IPS-15b (cell line): ENCODE data around the gene ELF1.
"Not testable (repeated sequence)": the region's sequence is repeated elsewhere in the genome, so short reads cannot be mapped to it uniquely, and the experiment has no call there.

Experiments used
- H3K27me3 ChIP-seq: one replicate; pipeline ENCODE4 v1.6.1; 2013; ENCODE audit warnings: low read length; ENCODE audit not compliant: control insufficient read depth, insufficient read depth
- H3K36me3 ChIP-seq: one replicate; pipeline ENCODE4 v1.6.1; 2013; ENCODE audit warnings: low read length; ENCODE audit not compliant: control insufficient read depth, insufficient read depth
- H3K4me1 ChIP-seq: one replicate; pipeline ENCODE4 v1.6.1; 2013; ENCODE audit warnings: mild to moderate bottlenecking, low read length; ENCODE audit not compliant: control insufficient read depth, insufficient read depth
- H3K4me3 ChIP-seq: one replicate; pipeline ENCODE4 v1.5.1; 2013; ENCODE audit warnings: low read depth, low read length
- H3K9ac ChIP-seq: one replicate; pipeline ENCODE4 v1.6.1; 2013; ENCODE audit warnings: low read depth, mild to moderate bottlenecking, low read length
- H3K9me3 ChIP-seq: one replicate; pipeline ENCODE4 v1.6.1; 2013; ENCODE audit warnings: mild to moderate bottlenecking, low read length; ENCODE audit not compliant: control insufficient read depth, insufficient read depth

The ELF1 gene

DNA sequence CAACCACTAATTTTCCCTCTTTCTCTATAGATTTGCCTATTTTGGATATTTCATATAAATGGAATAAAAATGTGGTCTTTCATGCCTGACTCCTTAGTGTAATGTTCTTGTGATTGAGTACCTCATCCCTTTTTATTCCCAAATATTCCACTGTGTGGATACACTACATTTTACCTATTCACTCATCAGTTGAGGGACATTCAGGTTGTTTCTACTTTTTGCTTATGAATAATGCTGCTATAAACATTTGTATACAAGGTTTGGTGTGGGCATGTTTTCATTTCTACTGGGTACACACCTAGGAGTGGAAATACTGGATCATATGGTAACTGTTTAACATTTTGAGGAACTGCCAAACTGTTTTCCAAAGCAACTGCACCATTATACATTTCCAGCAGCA is 37.1 kb upstream of the ELF1 start:
- H3K4me3 ChIP-seq = no peak overlapping the region
- H3K9me3 ChIP-seq = no peaks in the 10 kb centered on the region
- no peak overlapping the region for H3K9ac ChIP-seq
- no peaks in the 10 kb centered on the region for H3K27me3 ChIP-seq
- H3K4me1 ChIP-seq = peaks cover 6% of the 10 kb centered on the region
- no peaks in the 10 kb centered on the region for H3K36me3 ChIP-seq

DNA sequence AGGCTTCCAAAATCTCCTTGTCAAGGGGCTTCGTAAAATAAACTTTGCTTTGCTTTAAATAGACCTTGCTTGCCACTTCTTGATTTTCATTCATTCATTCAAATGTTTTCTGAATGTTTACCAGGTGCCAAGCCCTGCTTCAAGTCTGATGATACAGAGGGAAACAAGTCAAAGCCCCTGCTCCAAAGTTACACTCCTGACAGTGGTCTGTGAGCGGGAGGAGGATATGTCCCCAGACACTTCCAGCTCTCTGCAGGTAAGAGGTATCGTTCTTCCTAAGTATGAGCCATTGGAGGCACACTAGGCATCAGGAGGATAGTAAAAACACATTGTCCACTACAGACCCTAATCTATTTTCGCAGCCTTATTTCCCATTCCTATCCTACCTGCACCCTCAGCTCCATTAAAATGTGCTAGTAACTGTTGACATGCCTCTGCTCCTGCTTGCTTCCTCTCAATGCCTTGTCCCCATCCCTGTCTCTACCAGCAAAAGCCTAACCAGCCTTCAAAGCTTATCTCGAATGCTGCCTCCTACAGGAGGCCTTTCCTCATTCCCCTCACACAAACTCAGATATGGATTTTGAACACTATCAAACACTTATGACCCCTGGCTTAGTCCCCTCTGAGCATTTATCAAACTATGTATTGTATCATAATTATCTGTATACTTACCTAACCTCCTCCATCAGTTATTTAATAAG is 36.0 kb upstream of the ELF1 start:
- no peak overlapping the region for H3K9ac ChIP-seq
- no peaks in the 10 kb centered on the region for H3K27me3 ChIP-seq
- H3K4me1 ChIP-seq = peaks cover 6% of the 10 kb centered on the region
- no peaks in the 10 kb centered on the region for H3K36me3 ChIP-seq
- H3K9me3 ChIP-seq = no peaks in the 10 kb centered on the region
- H3K4me3 ChIP-seq = no peak overlapping the region

DNA sequence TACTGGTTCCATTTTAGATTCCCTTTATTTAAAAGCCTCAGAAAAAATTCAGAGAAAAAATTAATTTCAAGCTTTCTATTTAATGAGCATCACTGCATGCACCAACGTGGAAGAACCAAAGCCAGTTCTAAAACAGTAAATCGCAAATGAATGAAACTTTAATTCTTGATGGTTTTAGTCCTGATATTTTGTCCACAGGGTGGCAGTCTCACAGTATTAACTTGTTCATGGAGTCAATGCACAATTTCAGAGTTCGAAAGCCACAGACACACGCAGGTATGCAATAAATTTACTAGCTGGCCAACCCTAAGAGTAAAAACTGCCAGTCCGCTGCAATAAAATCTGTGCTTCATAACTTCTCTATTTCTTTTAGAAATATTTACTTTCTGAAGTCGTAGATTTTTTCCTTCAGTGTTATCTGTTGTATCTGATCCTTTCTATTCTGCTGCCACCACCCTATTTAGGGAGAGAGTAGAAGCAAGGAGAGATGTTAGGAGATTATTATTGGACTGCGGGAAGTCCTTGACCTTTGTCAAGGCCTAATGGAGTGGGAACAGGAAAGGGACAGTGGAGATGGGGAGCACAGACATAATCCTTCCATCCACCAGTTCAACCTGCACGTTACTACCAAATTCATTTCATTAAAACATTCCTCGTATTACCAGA is 35.2 kb upstream of the ELF1 start:
- Histone ChIP-seq H3K4me1 (peaks cover 6% of the 10 kb centered on the region), H3K9ac (no peak overlapping the region), H3K4me3 (no peak overlapping the region)

DNA sequence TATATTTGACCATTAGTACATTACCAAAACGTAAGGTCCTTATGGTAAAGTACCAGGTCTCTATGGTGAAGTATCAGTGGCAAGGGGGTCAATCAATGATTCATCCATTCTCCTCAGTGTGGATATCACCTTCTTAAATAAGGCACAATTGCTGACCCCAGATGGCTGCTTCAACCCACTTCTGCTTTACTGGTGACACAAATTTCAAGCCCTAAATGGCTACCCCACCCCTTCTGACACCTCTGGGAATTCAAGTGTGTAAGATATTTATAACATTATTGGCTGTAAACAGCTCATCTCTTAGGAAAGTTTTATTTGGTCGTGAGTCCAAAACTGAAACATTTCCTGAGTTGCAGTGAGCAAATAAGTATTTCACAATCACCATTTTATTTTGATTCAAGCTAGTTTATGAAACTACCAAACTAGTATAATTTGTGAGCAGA is 34.3 kb upstream of the ELF1 start:
- H3K9ac ChIP-seq = no peak overlapping the region
- peaks cover 2% of the 10 kb centered on the region for H3K4me1 ChIP-seq
- no peak overlapping the region for H3K4me3 ChIP-seq
- H3K9me3 ChIP-seq = no peaks in the 10 kb centered on the region
- no peaks in the 10 kb centered on the region for H3K36me3 ChIP-seq
- H3K27me3 ChIP-seq = no peaks in the 10 kb centered on the region

More for the DNA sequence above, 35.2 kb upstream of the ELF1 start:
- H3K9me3 ChIP-seq = no peaks in the 10 kb centered on the region
- no peaks in the 10 kb centered on the region for H3K27me3 ChIP-seq
- H3K36me3 ChIP-seq = no peaks in the 10 kb centered on the region

DNA sequence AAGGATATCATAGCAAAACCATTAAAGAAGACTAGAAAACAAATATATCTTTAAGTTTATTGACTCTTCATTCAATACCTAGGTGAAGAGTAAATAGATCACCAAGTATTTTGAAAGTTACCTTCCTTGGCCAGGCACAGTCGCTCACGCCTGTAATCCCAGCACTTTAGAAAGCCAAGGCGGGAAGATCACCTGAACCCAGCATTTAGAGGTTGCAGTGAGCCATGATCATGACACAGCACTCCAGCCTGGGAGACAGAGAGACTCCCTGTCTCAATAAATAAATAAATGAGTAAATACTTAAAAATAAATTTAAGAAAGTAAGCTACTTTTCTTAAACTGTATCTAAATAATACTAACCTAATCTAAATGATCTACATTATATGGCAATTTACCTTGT is 33.3 kb upstream of the ELF1 start:
- no peak overlapping the region for H3K4me3 ChIP-seq
- H3K36me3 ChIP-seq = no peaks in the 10 kb centered on the region
- H3K9me3 ChIP-seq = peaks cover 5% of the 10 kb centered on the region
- peaks cover 2% of the 10 kb centered on the region for H3K4me1 ChIP-seq
- no peaks in the 10 kb centered on the region for H3K27me3 ChIP-seq
- H3K9ac ChIP-seq = no peak overlapping the region

DNA sequence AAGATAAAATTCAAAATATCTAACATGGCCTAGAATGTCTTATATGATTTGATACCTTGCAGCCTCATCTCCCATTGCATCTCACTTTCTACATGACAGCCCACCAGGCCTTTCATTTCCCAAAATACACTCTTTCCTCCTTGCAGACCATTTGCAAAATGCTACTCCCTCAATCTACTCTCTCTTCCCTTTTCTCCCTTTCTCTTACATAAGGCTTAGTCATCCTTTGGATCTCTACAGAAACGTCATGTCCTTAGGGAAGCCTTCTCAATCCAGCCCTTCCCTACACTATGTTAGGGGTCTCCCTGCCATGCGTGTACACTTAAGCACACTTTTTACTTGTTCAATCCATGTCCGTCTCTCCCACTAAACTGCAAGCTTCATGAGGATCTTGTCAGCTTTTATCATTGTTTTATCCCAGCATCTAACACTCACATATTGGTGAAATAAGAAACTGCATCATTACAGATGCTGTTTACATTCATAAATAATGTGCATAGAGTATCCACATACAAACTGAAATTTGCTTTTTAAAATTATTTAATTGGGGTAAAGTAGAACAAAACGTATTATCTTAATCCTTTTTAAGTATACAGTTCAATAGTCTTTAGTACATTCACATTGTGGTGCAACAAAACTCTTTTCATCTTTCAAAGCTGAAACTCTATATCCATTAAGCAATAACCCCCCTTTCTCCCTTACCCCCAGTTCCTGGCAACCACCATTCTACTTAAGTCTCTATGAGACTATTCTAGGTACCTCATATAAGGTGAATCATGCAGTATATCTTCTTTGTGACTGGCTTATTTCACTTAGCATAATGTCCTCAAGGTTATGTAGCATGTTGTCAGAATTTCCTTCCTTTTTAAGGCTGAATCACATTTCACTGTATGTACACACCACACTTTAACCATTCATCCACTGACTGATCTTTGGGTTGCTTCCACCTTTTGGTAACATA is 30.6 kb upstream of the ELF1 start:
- peaks cover 5% of the 10 kb centered on the region for H3K9me3 ChIP-seq
- H3K9ac ChIP-seq = no peak overlapping the region
- no peak overlapping the region for H3K4me3 ChIP-seq

DNA sequence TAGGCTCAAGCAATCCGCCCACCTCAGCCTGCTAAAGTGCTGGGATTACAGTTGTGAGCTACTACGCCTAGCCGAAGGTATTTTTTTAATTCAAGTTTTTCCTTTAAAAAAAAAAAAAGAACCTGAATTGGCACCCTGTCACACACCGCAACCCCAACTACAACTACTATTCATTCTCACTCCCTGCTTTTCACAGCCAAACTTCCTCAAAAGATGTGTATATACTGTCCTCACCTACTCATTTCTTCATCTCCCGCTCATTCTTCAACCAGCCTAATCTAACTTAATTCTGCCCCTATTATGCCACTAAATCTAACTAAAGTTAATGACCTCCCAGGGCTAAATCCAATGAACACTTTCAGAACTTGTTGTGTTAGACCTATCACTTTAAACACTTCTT is 29.5 kb upstream of the ELF1 start:
- no peaks in the 10 kb centered on the region for H3K4me1 ChIP-seq
- H3K9me3 ChIP-seq = peaks cover 5% of the 10 kb centered on the region
- no peaks in the 10 kb centered on the region for H3K27me3 ChIP-seq
- no peaks in the 10 kb centered on the region for H3K36me3 ChIP-seq
- H3K4me3 ChIP-seq = no peak overlapping the region
- no peak overlapping the region for H3K9ac ChIP-seq

More for the DNA sequence above, 30.6 kb upstream of the ELF1 start:
- no peaks in the 10 kb centered on the region for H3K4me1 ChIP-seq
- no peaks in the 10 kb centered on the region for H3K27me3 ChIP-seq
- no peaks in the 10 kb centered on the region for H3K36me3 ChIP-seq

DNA sequence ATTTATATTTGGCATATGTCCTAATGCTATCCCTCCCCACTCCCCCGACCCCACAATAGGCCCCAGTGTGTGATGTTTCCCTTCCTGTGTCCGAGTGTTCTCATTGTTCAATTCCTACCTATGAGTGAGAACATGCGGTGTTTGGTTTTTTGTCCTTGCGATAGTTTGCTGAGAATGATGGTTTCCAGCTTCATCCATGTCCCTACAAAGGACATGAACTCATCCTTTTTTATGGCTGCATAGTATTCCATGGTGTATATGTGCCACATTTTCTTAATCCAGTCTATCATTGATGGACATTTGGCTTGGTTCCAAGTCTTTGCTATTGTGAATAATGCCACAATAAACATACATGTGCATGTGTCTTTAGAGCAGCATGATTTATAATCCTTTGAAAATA is 23.3 kb upstream of the ELF1 start:
- H3K9ac ChIP-seq, H3K4me1 ChIP-seq, H3K4me3 ChIP-seq, H3K27me3 ChIP-seq, H3K9me3 ChIP-seq, H3K36me3 ChIP-seq: not testable (repeated sequence)

DNA sequence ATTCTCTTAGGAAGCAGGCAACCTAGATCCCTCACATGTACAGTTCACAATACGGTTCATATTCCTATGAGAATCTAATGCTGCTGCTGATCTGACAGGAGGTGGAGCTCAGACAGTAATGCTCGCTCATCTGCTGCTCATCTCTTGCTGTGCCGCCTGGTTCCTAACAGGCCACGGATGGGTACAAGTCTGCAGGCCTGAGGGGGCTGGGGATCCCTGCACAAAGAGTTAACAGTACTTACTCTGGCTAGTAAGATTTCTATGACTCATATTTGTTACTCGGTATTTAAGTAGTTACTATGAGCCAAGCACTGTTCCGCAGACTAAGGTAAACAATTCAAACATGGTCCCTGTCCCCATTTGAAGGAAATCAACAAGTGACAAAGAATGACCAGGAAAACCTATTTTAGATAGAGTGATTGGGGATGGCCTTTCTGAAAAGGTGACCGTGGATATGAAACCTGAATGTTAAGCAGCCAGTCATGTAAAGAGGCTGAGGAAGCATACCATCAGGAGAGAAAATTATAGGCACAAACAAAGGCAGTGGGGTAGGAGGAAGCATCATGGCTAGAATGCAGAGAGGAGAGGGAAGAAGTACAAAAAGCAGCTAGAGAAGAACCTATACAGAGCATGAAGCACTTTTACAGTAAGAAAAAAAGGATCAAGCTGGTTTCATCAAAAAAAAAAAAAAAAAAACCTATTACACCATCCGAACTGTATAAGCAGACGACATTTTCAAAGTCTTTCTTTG is 21.6 kb upstream of the ELF1 start:
- Histone ChIP-seq H3K27me3 (no peaks in the 10 kb centered on the region), H3K4me3 (no peak overlapping the region), H3K9me3 (peaks cover 5% of the 10 kb centered on the region), H3K9ac (no peak overlapping the region), H3K4me1 (no peaks in the 10 kb centered on the region), H3K36me3 (no peaks in the 10 kb centered on the region)

DNA sequence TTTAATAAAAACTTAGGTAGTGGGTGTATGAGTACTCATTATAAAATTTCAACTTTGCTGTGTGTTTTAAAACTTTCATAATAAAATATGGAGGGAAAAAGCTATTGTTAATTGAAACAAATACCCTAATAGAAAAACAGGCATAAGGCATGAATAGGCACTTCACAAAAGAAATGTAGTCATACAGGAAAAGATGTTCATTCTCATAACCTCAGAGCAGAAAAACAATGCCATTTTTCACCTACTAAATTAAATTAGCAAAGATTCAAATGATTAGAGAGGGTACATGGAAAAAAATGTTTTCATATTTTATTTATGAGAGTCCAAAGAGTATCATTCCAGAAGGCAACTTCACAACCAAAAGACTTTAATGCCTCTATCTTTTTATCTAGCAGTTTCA is 20.6 kb upstream of the ELF1 start:
- H3K9ac ChIP-seq = no peak overlapping the region
- no peaks in the 10 kb centered on the region for H3K27me3 ChIP-seq
- H3K4me1 ChIP-seq = peaks cover 5% of the 10 kb centered on the region
- no peak overlapping the region for H3K4me3 ChIP-seq
- H3K36me3 ChIP-seq = no peaks in the 10 kb centered on the region
- peaks cover 5% of the 10 kb centered on the region for H3K9me3 ChIP-seq

DNA sequence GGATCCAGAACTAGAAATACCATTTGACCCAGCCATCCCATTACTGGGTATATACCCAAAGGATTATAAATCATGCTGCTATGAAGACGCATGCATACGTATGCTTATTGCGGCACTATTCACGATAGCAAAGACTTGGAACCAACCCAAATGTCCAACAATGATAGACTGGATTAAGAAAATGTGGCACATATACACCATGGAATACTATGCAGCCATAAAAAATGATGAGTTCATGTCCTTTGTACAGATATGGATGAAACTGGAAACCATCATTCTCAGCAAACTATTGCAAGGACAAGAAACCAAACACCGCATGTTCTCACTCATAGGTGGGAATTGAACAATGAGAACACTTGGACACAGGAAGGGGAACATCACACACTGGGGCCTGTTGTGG is 17.4 kb upstream of the ELF1 start:
- not testable (repeated sequence) for H3K9me3 ChIP-seq, H3K27me3 ChIP-seq, H3K4me1 ChIP-seq, H3K4me3 ChIP-seq, H3K9ac ChIP-seq, H3K36me3 ChIP-seq
